Duodenal mucosa (tissue), 2 donors: ENCODE measurements around the gene SEC11C.

ENCODE experiments used
- H3K27ac ChIP-seq: one replicate; pipeline ENCODE4 v1.7.0; 2013; ENCODE audit warnings: low read depth, low read length
- H3K27me3 ChIP-seq, 2 donors: one replicate each; pipeline ENCODE4 v1.7.0; 2013; ENCODE audit warnings: low read length in 2 of 2, control low read depth in 1 of 2; ENCODE audit not compliant: insufficient read depth in 2 of 2, control insufficient read depth in 1 of 2
- H3K36me3 ChIP-seq, 2 donors: one replicate each; pipeline ENCODE4 v1.7.0; 2013; ENCODE audit warnings: low read length in 2 of 2, control low read depth in 1 of 2; ENCODE audit not compliant: insufficient read depth in 2 of 2, control insufficient read depth in 1 of 2
- H3K4me1 ChIP-seq, 2 donors: one replicate each; pipeline ENCODE4 v1.7.0; 2013; ENCODE audit warnings: low read length in 2 of 2, control low read depth in 1 of 2; ENCODE audit not compliant: insufficient read depth in 2 of 2, control insufficient read depth in 1 of 2
- H3K4me3 ChIP-seq, 2 donors: one replicate each; pipeline ENCODE4 v1.7.0; 2013; ENCODE audit warnings: low read length in 2 of 2, low read depth in 1 of 2
- H3K9ac ChIP-seq, 2 donors: one replicate each; pipeline ENCODE4 v1.7.0; 2013; ENCODE audit warnings: low read length in 2 of 2, low read depth in 1 of 2
- H3K9me3 ChIP-seq, 2 donors: one replicate each; pipeline ENCODE4 v1.7.0; 2013; ENCODE audit warnings: low read length in 2 of 2, control low read depth in 1 of 2; ENCODE audit not compliant: control insufficient read depth in 1 of 2

The SEC11C gene

DNA sequence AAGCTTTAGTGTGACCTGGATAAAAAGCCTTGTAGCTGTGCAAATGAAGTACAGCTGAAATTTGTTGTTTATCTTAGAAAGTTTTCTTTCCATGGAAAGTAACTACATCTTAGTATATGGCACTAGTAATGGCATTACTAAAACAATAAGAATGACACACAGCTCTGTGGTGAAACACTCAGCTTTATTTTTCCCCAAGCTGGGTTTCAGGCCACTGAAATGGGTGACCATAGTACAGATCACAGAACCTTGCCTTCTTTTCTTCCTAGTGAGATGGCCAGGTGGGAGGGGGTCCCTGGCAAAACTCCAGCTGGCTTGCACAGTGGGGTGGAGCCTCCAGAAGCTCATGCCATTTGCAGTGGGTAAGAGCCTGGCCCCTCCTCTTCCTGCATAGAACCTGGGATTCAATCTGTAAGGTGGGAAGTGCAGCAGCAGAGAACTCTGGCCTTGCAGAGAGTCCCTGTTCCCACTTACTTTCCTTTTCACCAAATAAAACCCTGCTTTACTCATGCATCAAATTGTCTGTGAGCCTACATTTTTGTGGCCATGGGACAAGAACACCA is 62.7 kb downstream of the SEC11C start:
- H3K4me3 ChIP-seq: no peak overlapping the region
- no peaks in the 10 kb centered on the region for H3K4me1 ChIP-seq
- no peak overlapping the region for H3K27ac ChIP-seq
- no peaks in the 10 kb centered on the region for H3K36me3 ChIP-seq
- H3K27me3 ChIP-seq: peaks cover 0 to 5% of the 10 kb centered on the region in 2 donors
- no peak overlapping the region for H3K9ac ChIP-seq
- no peaks in the 10 kb centered on the region for H3K9me3 ChIP-seq

- no peaks in the 10 kb centered on the region for H3K36me3 ChIP-seq
- no peak overlapping the region for H3K9ac ChIP-seq
- no peak overlapping the region for H3K27ac ChIP-seq
These were observed 67.8 kb downstream of the SEC11C start for GRCh38 chr18:59207506-59207905.

More at GRCh38 chr18:59207506-59207905, 67.8 kb downstream of the SEC11C start:
- Histone ChIP-seq H3K4me1 (no peaks in the 10 kb centered on the region), H3K4me3 (no peak overlapping the region), H3K27me3 (no peaks in the 10 kb centered on the region), H3K9me3 (no peaks in the 10 kb centered on the region)
